Panc1 (cell line): Measurements from ENCODE around the gene ZNF79. TPM values are rescaled to one million over a fixed set of nuclear protein-coding genes. Genes with fewer than 3 reads are reported as not detected.
A peak's percentile ranks its signal among the peaks of the same experiment; 100 is the strongest.

Experiments used
- ATAC-seq: fragments of 200-7000 bp; cut with Tn5 transposase; 2 replicates; pipeline ENCODE4 v1.9.1; 2020; ENCODE audit warnings: mild to moderate bottlenecking, moderate library complexity
- BruUV-seq: library from RNA; stranded (reverse); fragments of 400-500 nt; replicated peaks from 2 replicates; lab custom pipeline; 2021; lab: Mats Ljungman, UMichigan
- CTCF ChIA-PET: fragments of 300-600 bp; sonication (Branson Sonifier 250); formaldehyde crosslinking; loops from one replicate; lab custom pipeline; 2022; ENCODE audit warnings: antibody characterized with exemption; lab: Charles Lee
- POLR2A ChIA-PET: fragments of 300-600 bp; sonication (Branson Sonifier 250); formaldehyde crosslinking; loops from one replicate; lab custom pipeline; 2022; ENCODE audit warnings: antibody characterized with exemption; lab: Charles Lee
- DNase-seq: peaks from one replicate; pipeline ENCODE4 v3.0.0-alpha.2; 2010; ENCODE audit warnings: low read depth, low spot score
- H3K27ac ChIP-seq: 2 replicates; pipeline ENCODE4 v1.5.1; 2011; ENCODE audit warnings: mild to moderate bottlenecking, low read length, inconsistent platforms
- H3K27me3 ChIP-seq: fragments of 200-500 bp; sonication (Bioruptor generic); 2 replicates; pipeline ENCODE4 v1.6.0; 2014; ENCODE audit warnings: low read length, inconsistent platforms; ENCODE audit not compliant: control insufficient read depth, insufficient read depth
- H3K36me3 ChIP-seq: fragments of 200-500 bp; sonication (Bioruptor generic); 2 replicates; pipeline ENCODE4 v1.5.1; 2014; ENCODE audit warnings: inconsistent platforms, mild to moderate bottlenecking, low read length, moderate library complexity; ENCODE audit not compliant: control insufficient read depth, insufficient read depth
- H3K4me1 ChIP-seq: 2 replicates; pipeline ENCODE4 v1.5.1; 2011; ENCODE audit warnings: inconsistent platforms, mild to moderate bottlenecking, low read length, moderate library complexity; ENCODE audit not compliant: control insufficient read depth, insufficient read depth
- H3K4me3 ChIP-seq, 2 experiments: 2 replicates each; pipeline ENCODE4 v1.5.1; 2011 to 2012; ENCODE audit warnings: low read depth in 2 of 2, low read length in 2 of 2, mild to moderate bottlenecking in 2 of 2, inconsistent platforms in 1 of 2, moderate library complexity in 1 of 2
- H3K9me3 ChIP-seq: fragments of 200-500 bp; sonication (Bioruptor generic); 2 replicates; pipeline ENCODE4 v1.5.1; 2014; ENCODE audit warnings: low read depth, mild to moderate bottlenecking, inconsistent platforms, low read length, moderate library complexity; ENCODE audit not compliant: control insufficient read depth, insufficient read depth
- CTCF ChIP-seq: fragments of 450-650 bp; IDR thresholded peaks from 2 replicates; pipeline ENCODE4 v1.5.1; 2017; ENCODE audit warnings: mild to moderate bottlenecking
- POLR2AphosphoS5 ChIP-seq: IDR thresholded peaks from 2 replicates; pipeline ENCODE4 v1.6.1; 2012; ENCODE audit warnings: mild to moderate bottlenecking, low read depth, low read length, moderate library complexity
- REST ChIP-seq, 2 experiments: IDR thresholded peaks; 2 replicates each; pipeline ENCODE4 v1.6.1; 2011 to 2012; ENCODE audit warnings: low read depth in 2 of 2, control low read depth in 1 of 2, low read length in 1 of 2, mild to moderate bottlenecking in 1 of 2, moderate library complexity in 1 of 2; ENCODE audit not compliant: insufficient read depth in 1 of 2
- SIN3A ChIP-seq: IDR thresholded peaks from 2 replicates; pipeline ENCODE4 v1.6.1; 2012; ENCODE audit warnings: low read depth, mild to moderate bottlenecking, low read length, moderate library complexity, borderline replicate concordance; ENCODE audit not compliant: insufficient read depth
- TCF7L2 ChIP-seq: IDR thresholded peaks from 2 replicates; pipeline ENCODE4 v1.6.1; 2011; ENCODE audit warnings: mild to moderate bottlenecking, low read depth, low read length, inconsistent platforms
- in situ Hi-C: cut with HindIII; loops from 2 replicates; pipeline ENCODE4 v1.10.0; 2016; ENCODE audit warnings: low sequenced_read_pairs, low pct_unique_long_range_greater_than_20kb
- intact Hi-C: fragments of 100-400 bp; cut with micrococcal nuclease; formaldehyde crosslinking; loops from one replicate; pipeline ENCODE4 v1.10.0; 2022; ENCODE audit not compliant: unreplicated experiment
- total RNA-seq: library from RNA; stranded (reverse); gene quantifications from one replicate; pipeline ENCODE4 v1.2.1, GENCODE V29; 2021; ENCODE audit not compliant: unreplicated experiment

Gene ZNF79
- total RNA-seq, 1 experiment from 2014 or later: 5.4 TPM

- POLR2A ChIA-PET: no interaction called here
- peaks cover 5% of the 10 kb centered on the region; the same call in 1 of the 2 replicates for H3K9me3 ChIP-seq
- intact Hi-C loops (no loop called here), in situ Hi-C loops (no loop called here)
- H3K4me3 ChIP-seq: no peak overlapping the region
- ATAC-seq (peak; percentile 50), DNase-seq (no peak)
- CTCF ChIA-PET: no interaction called here
- peaks cover 14% of the 10 kb centered on the region for H3K4me1 ChIP-seq
- no TSS peak for BruUV-seq
- H3K27ac ChIP-seq: no peak overlapping the region; the same call in 1 of the 2 replicates
- H3K27me3 ChIP-seq: no peaks in the 10 kb centered on the region
- H3K36me3 ChIP-seq: peaks cover 25% of the 10 kb centered on the region
- TF ChIP-seq SIN3A (0 out of 2 replicates have a peak, but pooled peaks have one; percentile 43), CTCF (no peak), POLR2AphosphoS5 (peak; percentile 87), REST (IDR thresholded peaks at IDR 0.05; ENCODE audit: insufficient read depth in 1 of 2, low read depth in 2 of 2, low read length in 1 of 2) (no peak), TCF7L2 (no peak)
Measured at GRCh38 chr9:127445851-127446712, 21.9 kb downstream of the ZNF79 start.

GRCh38 chr9:127446713-127447415 lies 22.7 kb downstream of the ZNF79 start:
- no peak; the same call in 1 of the 2 replicates for ATAC-seq
- ChIA-PET POLR2A (no interaction called here), CTCF (no interaction called here)
- Histone ChIP-seq H3K4me3 (no peak overlapping the region), H3K27ac (peak overlapping the region; percentile 41; the same call in 1 of the 2 replicates), H3K27me3 (no peaks in the 10 kb centered on the region), H3K4me1 (peaks cover 14% of the 10 kb centered on the region), H3K9me3 (peaks cover 5% of the 10 kb centered on the region; the same call in 1 of the 2 replicates), H3K36me3 (peaks cover 25% of the 10 kb centered on the region)
- TF ChIP-seq TCF7L2 (no peak), REST (IDR thresholded peaks at IDR 0.05; ENCODE audit: insufficient read depth in 1 of 2, low read depth in 2 of 2, low read length in 1 of 2) (no peak), POLR2AphosphoS5 (no peak), CTCF (no peak), SIN3A (no peak)
- intact Hi-C loops: no loop called here
- DNase-seq: no peak
- in situ Hi-C loops: no loop called here
- no TSS peak for BruUV-seq
